Activated naive CD4-positive, alpha-beta T cell treated with anti-CD3 and anti-CD28 coated beads, Interleukin-2, amount 10 ng/mL, durations not matched to agents 7 days and 5 days (primary cell): ENCODE data around the gene NFKBIA.
"Not testable (repeated sequence)": the region's sequence is repeated elsewhere in the genome, so short reads cannot be mapped to it uniquely, and the experiment has no call there.

ENCODE experiments used
- CTCF ChIA-PET: fragments of 350-600 bp; sonication (Branson Sonifier 250); formaldehyde crosslinking; loops from one replicate; lab custom pipeline; 2021; ENCODE audit warnings: antibody characterized with exemption; lab: Charles Lee
- DNase-seq: peaks from one replicate; pipeline ENCODE4 v3.0.0-alpha.2; 2020
- H3K27ac Mint-ChIP-seq: one replicate; pipeline ENCODE4 v1.8.0; 2021; ENCODE audit warnings: mild to moderate bottlenecking, moderate library complexity, mixed read lengths
- H3K27me3 Mint-ChIP-seq: one replicate; pipeline ENCODE4 v1.8.0; 2021; ENCODE audit warnings: mild to moderate bottlenecking, mixed read lengths
- H3K36me3 Mint-ChIP-seq: one replicate; pipeline ENCODE4 v1.8.0; 2021; ENCODE audit warnings: mixed read lengths
- H3K4me1 Mint-ChIP-seq: one replicate; pipeline ENCODE4 v1.8.0; 2021; ENCODE audit warnings: mixed read lengths
- H3K4me3 Mint-ChIP-seq: one replicate; pipeline ENCODE4 v1.8.0; 2021; ENCODE audit warnings: mild to moderate bottlenecking, moderate library complexity, mixed read lengths
- H3K9me3 Mint-ChIP-seq: one replicate; pipeline ENCODE4 v1.8.0; 2021; ENCODE audit warnings: mixed read lengths

Gene NFKBIA, protein sequence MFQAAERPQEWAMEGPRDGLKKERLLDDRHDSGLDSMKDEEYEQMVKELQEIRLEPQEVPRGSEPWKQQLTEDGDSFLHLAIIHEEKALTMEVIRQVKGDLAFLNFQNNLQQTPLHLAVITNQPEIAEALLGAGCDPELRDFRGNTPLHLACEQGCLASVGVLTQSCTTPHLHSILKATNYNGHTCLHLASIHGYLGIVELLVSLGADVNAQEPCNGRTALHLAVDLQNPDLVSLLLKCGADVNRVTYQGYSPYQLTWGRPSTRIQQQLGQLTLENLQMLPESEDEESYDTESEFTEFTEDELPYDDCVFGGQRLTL

DNA sequence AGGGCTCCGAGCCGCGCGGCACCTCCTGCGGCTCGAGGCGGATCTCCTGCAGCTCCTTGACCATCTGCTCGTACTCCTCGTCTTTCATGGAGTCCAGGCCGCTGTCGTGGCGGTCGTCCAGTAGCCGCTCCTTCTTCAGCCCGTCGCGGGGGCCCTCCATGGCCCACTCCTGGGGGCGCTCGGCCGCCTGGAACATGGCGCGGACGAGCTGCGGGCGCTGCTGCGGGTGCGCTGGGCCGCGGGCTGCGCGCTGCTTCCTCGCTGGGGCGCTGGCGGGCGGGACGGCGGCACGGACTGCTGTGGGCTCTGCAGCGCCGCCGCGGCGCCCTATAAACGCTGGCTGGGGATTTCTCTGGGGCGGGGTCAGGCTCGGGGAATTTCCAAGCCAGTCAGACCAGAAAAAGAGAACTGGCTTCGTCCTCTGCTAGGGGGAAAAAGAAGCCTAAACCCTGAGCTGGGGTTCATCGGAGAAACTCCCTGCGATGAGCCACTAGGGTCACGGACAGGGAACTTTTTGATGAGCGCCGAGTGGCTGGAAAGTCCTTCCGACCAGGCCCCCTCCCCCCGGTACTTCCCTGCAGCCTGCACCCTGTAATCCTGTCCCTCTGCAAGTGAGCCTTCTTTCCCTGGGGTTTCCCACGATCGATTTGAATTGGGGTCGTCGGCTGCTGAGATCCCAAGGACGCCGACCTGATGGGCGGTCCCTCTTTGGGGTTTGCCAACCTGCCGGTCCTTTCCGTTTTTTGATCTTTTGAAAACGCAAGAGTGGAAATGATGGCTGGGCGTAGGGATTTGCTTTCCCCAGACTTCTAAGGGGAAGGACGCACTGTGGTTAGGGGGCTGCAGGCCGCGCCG is at the start of gene NFKBIA:
Gene NFKBIA, minus strand, starts transcription at position 301 of the 855 bp plus-strand sequence. Its CDS starts 105 bp downstream, at position 196.
- peaks cover 4% of the 10 kb centered on the region for H3K27me3 Mint-ChIP-seq
- peaks cover 55% of the 10 kb centered on the region for H3K4me1 Mint-ChIP-seq
- H3K4me3 Mint-ChIP-seq: peak within 1 kb of the TSS; percentile 89
- H3K9me3 Mint-ChIP-seq: no peaks in the 10 kb centered on the region
- DNase-seq: peak; percentile 92
- H3K36me3 Mint-ChIP-seq: peaks cover 35% of the 10 kb centered on the region
- H3K27ac Mint-ChIP-seq: peak within 1 kb of the TSS; percentile 95
- CTCF ChIA-PET: interaction anchor here (1.0 to 5.0 kb wide), 15 partner anchors 12 to 358 kb away, joined by 3 to 65 read pairs (median 7); partner anchors contain the start of genes FAM177A1 and PSMA6

- H3K36me3 Mint-ChIP-seq: no peaks in the 10 kb centered on the region
- CTCF ChIA-PET: no interaction called here
- no peak overlapping the region for H3K27ac Mint-ChIP-seq
- H3K4me1 Mint-ChIP-seq: no peaks in the 10 kb centered on the region
- no peak for DNase-seq
- H3K4me3 Mint-ChIP-seq: no peak overlapping the region
- H3K9me3 Mint-ChIP-seq: no peaks in the 10 kb centered on the region
- no peaks in the 10 kb centered on the region for H3K27me3 Mint-ChIP-seq
Observed at GRCh38 chr14:35446450-35446849, 41.9 kb upstream of the NFKBIA start.

DNA sequence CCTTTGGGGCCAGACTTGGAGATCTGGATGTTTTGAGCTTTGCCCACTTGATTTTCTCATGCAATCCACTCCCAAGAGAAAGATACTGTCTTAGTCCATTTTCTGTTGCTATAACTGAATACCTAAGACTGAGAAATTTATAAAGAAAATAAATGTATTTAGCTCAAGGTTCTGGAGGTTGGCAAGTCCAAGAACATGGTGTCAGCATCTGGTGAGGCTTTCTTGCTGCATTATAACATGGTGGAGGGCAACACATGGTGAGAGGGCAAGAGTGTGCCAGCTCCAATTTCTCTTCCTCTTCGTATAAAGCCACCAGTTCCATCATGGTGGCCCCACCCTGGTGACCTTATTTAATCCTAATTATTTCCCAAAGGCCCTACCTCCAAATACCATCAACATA is 39.6 kb upstream of the NFKBIA start:
- H3K4me1 Mint-ChIP-seq: no peaks in the 10 kb centered on the region
- no peaks in the 10 kb centered on the region for H3K36me3 Mint-ChIP-seq
- no peak overlapping the region for H3K27ac Mint-ChIP-seq
- CTCF ChIA-PET: interaction anchor here (8.3 kb wide), 1 partner anchor 373 kb away, joined by 97 read pairs; no protein-coding TSS in a partner anchor
- no peak overlapping the region for H3K4me3 Mint-ChIP-seq
- H3K9me3 Mint-ChIP-seq: no peaks in the 10 kb centered on the region
- DNase-seq: no peak
- no peaks in the 10 kb centered on the region for H3K27me3 Mint-ChIP-seq

- Mint-ChIP-seq H3K27ac (no peak overlapping the region), H3K27me3 (no peaks in the 10 kb centered on the region), H3K4me1 (no peaks in the 10 kb centered on the region), H3K4me3 (no peak overlapping the region), H3K9me3 (no peaks in the 10 kb centered on the region), H3K36me3 (no peaks in the 10 kb centered on the region)
- no peak for DNase-seq
- CTCF ChIA-PET: interaction anchor here (8.3 kb wide), 1 partner anchor 376 kb away, joined by 97 read pairs; no protein-coding TSS in a partner anchor
Observed at GRCh38 chr14:35441160-35441559, 36.6 kb upstream of the NFKBIA start.

GRCh38 chr14:35438910-35439713 is 34.6 kb upstream of the NFKBIA start:
- H3K4me1 Mint-ChIP-seq: peaks cover 5% of the 10 kb centered on the region
- no peaks in the 10 kb centered on the region for H3K27me3 Mint-ChIP-seq
- CTCF ChIA-PET: interaction anchor here (0.6 to 8.3 kb wide), 10 partner anchors 9 to 378 kb away, joined by 3 to 97 read pairs (median 3); no protein-coding TSS in a partner anchor
- H3K4me3 Mint-ChIP-seq: no peak overlapping the region
- no peaks in the 10 kb centered on the region for H3K9me3 Mint-ChIP-seq
- no peak overlapping the region for H3K27ac Mint-ChIP-seq
- DNase-seq: no peak
- H3K36me3 Mint-ChIP-seq: no peaks in the 10 kb centered on the region

GRCh38 chr14:35438492-35438891 is 33.9 kb upstream of the NFKBIA start:
- not testable (repeated sequence) for H3K27ac Mint-ChIP-seq, H3K4me3 Mint-ChIP-seq, H3K4me1 Mint-ChIP-seq, H3K36me3 Mint-ChIP-seq, DNase-seq, H3K9me3 Mint-ChIP-seq, H3K27me3 Mint-ChIP-seq
- CTCF ChIA-PET: interaction anchor here (0.6 to 8.3 kb wide), 9 partner anchors 10 to 379 kb away, joined by 3 to 97 read pairs (median 3); no protein-coding TSS in a partner anchor

- Mint-ChIP-seq H3K36me3 (no peaks in the 10 kb centered on the region), H3K4me1 (peaks cover 7% of the 10 kb centered on the region), H3K4me3 (no peak overlapping the region), H3K27me3 (no peaks in the 10 kb centered on the region), H3K9me3 (no peaks in the 10 kb centered on the region), H3K27ac (no peak overlapping the region)
- CTCF ChIA-PET: no interaction called here
- no peak for DNase-seq
Observed at GRCh38 chr14:35435177-35435576, 30.6 kb upstream of the NFKBIA start.

DNA sequence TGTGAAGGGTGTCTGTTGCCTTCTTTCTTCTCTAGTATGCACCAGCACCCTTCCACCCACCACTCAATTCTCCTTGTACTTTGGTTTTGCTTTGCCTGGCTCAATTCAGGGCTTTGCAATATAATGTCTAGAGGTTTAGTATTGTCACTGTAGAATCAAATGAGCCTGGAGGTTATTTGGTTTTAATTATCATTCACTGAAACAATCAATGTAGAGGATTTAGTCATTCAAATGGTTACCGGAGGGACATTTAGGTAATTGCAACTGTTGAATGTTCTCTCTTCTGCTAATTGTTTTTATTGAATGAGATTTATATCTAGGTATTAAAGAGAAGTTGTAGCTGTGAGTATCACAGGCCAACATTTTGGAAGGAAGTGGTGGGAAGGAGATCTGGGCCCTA is 29.3 kb upstream of the NFKBIA start:
- CTCF ChIA-PET: interaction anchor here (0.6 kb wide), 1 partner anchor 381 kb away, joined by 3 read pairs; no protein-coding TSS in a partner anchor
- Mint-ChIP-seq H3K36me3 (no peaks in the 10 kb centered on the region), H3K4me3 (no peak overlapping the region), H3K27me3 (no peaks in the 10 kb centered on the region), H3K27ac (no peak overlapping the region), H3K9me3 (no peaks in the 10 kb centered on the region), H3K4me1 (peaks cover 11% of the 10 kb centered on the region)
- no peak for DNase-seq

GRCh38 chr14:35430459-35431199 is 26.1 kb upstream of the NFKBIA start:
- H3K27me3 Mint-ChIP-seq: no peaks in the 10 kb centered on the region

DNA sequence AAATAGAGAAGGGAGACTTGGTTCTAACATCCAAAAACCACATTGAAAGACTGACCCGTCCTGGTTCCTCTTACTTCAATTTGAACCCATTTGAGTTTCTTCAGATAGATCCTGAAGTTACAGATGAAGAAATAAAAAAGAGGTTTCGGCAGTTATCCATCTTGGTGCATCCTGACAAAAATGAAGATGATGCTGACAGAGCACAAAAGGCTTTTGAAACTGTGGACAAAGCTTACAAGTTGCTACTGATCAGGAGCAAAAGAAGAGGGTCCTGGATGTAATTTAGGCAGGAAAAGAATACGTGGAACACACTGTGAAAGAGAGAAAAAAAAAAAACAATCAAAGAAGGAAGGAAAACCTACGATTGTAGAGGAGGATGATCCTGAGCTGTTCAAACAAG is 25.4 kb upstream of the NFKBIA start:
- CTCF ChIA-PET: interaction anchor here (0.9 kb wide), 1 partner anchor 9 kb away, joined by 3 read pairs; no protein-coding TSS in a partner anchor
- no peaks in the 10 kb centered on the region for H3K36me3 Mint-ChIP-seq
- H3K27me3 Mint-ChIP-seq: no peaks in the 10 kb centered on the region
- H3K27ac Mint-ChIP-seq: no peak overlapping the region
- no peak for DNase-seq
- no peaks in the 10 kb centered on the region for H3K9me3 Mint-ChIP-seq
- H3K4me3 Mint-ChIP-seq: no peak overlapping the region
- H3K4me1 Mint-ChIP-seq: peaks cover 6% of the 10 kb centered on the region

More at GRCh38 chr14:35430459-35431199, 26.1 kb upstream of the NFKBIA start:
- no peak overlapping the region for H3K4me3 Mint-ChIP-seq
- no peak for DNase-seq
- CTCF ChIA-PET: interaction anchor here (0.9 kb wide), 1 partner anchor 9 kb away, joined by 3 read pairs; no protein-coding TSS in a partner anchor
- no peaks in the 10 kb centered on the region for H3K36me3 Mint-ChIP-seq
- H3K9me3 Mint-ChIP-seq: no peaks in the 10 kb centered on the region
- H3K27ac Mint-ChIP-seq: no peak overlapping the region
- H3K4me1 Mint-ChIP-seq: peaks cover 11% of the 10 kb centered on the region

DNA sequence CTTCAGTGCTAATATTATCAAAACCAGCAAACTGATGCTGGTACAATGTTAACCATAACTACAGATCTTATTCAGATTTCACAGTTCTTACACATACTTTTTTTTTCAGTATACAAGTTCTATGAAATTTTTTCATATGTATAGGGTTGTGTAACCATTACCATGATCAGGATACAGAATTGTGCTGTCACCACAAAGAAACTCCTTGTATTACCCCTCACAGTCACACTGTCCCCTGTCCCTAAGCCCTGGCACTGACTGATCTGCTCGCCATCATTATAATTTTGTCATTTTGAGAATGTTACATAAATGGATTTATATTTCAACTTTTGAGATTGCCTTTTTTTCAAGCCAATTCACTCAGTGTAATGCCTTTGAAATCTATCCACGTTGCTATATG is 21.3 kb upstream of the NFKBIA start:
- Mint-ChIP-seq H3K27me3 (no peaks in the 10 kb centered on the region), H3K27ac (no peak overlapping the region), H3K4me1 (peaks cover 12% of the 10 kb centered on the region), H3K36me3 (no peaks in the 10 kb centered on the region), H3K9me3 (no peaks in the 10 kb centered on the region), H3K4me3 (no peak overlapping the region)
- CTCF ChIA-PET: interaction anchor here (1.6 to 2.1 kb wide), 2 partner anchors 10 to 392 kb away, joined by 4 to 6 read pairs; no protein-coding TSS in a partner anchor
- DNase-seq: no peak

GRCh38 chr14:35423621-35424020 is 19.1 kb upstream of the NFKBIA start:
- CTCF ChIA-PET: interaction anchor here (1.0 to 1.4 kb wide), 2 partner anchors 8 to 398 kb away, joined by 3 read pairs; no protein-coding TSS in a partner anchor
- no peaks in the 10 kb centered on the region for H3K9me3 Mint-ChIP-seq

More at GRCh38 chr14:35423621-35424020, 19.1 kb upstream of the NFKBIA start:
- Mint-ChIP-seq H3K4me3 (no peak overlapping the region), H3K27ac (no peak overlapping the region), H3K27me3 (no peaks in the 10 kb centered on the region), H3K4me1 (peaks cover 8% of the 10 kb centered on the region), H3K36me3 (no peaks in the 10 kb centered on the region)
- no peak for DNase-seq
